Small intestine (tissue), 4 donors: Measurements from ENCODE around the gene HBD. TPM values are rescaled to one million over a fixed set of nuclear protein-coding genes. Genes with fewer than 3 reads are reported as not detected.

Source experiments
- polyA plus RNA-seq, 4 donors: library from polyadenylated mRNA; stranded (reverse) in 3 of 4; unstranded in 1 of 4; fragments of 200-250 nt in 3 of 4; fragments of 120-200 nt in 1 of 4; gene quantifications; one replicate each; pipeline versions ENCODE4 v1.2.1 to v1.2.3, GENCODE V29; 2013
- donor health status: healthy with polysubstance abuse.
- donor health status: Bipolar disorder and iron deficiency.
- donor health status: healthy.

The HBD gene
- polyA plus RNA-seq, 4 donors = 0.15 TPM; not detected in 3

Other genes with a start within 250 kb of the HBD start
- not detected for gene OR51L1, start 239.6 kb downstream of the HBD start, polyA plus RNA-seq
- gene OR52J3, start 188.0 kb downstream of the HBD start, polyA plus RNA-seq = not detected
- gene OR52E2, start 174.9 kb downstream of the HBD start, polyA plus RNA-seq = not detected
- not detected for gene OR52E1, start 164.9 kb downstream of the HBD start, polyA plus RNA-seq
- gene OR52A5, start 96.1 kb downstream of the HBD start, polyA plus RNA-seq = not detected
- gene OR52A1, start 79.7 kb downstream of the HBD start, polyA plus RNA-seq = not detected
- gene OR51V1, start 33.8 kb downstream of the HBD start, polyA plus RNA-seq = not detected
- gene HBB, start 7.4 kb downstream of the HBD start, polyA plus RNA-seq = 10 to 100 TPM in 2 of 4 donors, 1 to 10 TPM in 2; 7.4 to 61.4 (median 13.2) TPM
- 1 to 10 TPM in 1 of 4 donors, not detected in 3; 2.5 TPM for gene HBG1, start 15.4 kb upstream of the HBD start, polyA plus RNA-seq
- gene HBG2, start 20.3 kb upstream of the HBD start, polyA plus RNA-seq = 100 to 1,000 TPM in 1 of 4 donors, not detected in 3; 857 TPM
- gene HBE1, start 35.5 kb upstream of the HBD start, polyA plus RNA-seq = 1 to 10 TPM in 1 of 4 donors, not detected in 3; 1.9 TPM
- gene OR51B4, start 67.5 kb upstream of the HBD start, polyA plus RNA-seq = not detected
- gene OR51B2, start 89.8 kb upstream of the HBD start, polyA plus RNA-seq = not detected
- under 1 TPM in 1 of 4 donors, not detected in 3; 0.15 TPM for gene OR51B5, start 109.0 kb upstream of the HBD start, polyA plus RNA-seq
- not detected for gene OR51B6, start 117.0 kb upstream of the HBD start, polyA plus RNA-seq
- not detected for gene OR51M1, start 149.3 kb upstream of the HBD start, polyA plus RNA-seq
- not detected for gene OR51Q1, start 187.6 kb upstream of the HBD start, polyA plus RNA-seq
- not detected for gene OR51I1, start 207.0 kb upstream of the HBD start, polyA plus RNA-seq
- under 1 TPM in 1 of 4 donors, not detected in 3; 0.03 TPM for gene OR51I2, start 214.8 kb upstream of the HBD start, polyA plus RNA-seq